ENCODE measurements around the gene IMPA2.

GRCh38 chr18:12041561-12041960 is 60.3 kb downstream of the IMPA2 start:
- TF ChIP-seq CTCF (conservative IDR thresholded peaks at IDR 0.05 in 1 of 2, IDR thresholded peaks at IDR 0.05 in 1 of 2; ENCODE audit: extremely low read depth in 1 of 2, insufficient read depth in 1 of 2, low read depth in 1 of 2, low read length in 2 of 2), result no peak
- no peak for TF ChIP-seq EZH2 (IDR thresholded peaks at IDR 0.05; ENCODE audit: borderline replicate concordance, low read length)
